HG02571 (cell line): ENCODE data around the gene FRMD5.
A peak's percentile ranks its signal among the peaks of the same experiment; 100 is the strongest.
"Not testable (repeated sequence)": the region's sequence is repeated elsewhere in the genome, so short reads cannot be mapped to it uniquely, and the experiment has no call there.

ENCODE experiments used
- ATAC-seq: cut with Tn5 transposase; IDR thresholded peaks from one replicate; pipeline ENCODE4 v1.9.1; 2021; ENCODE audit warnings: mild to moderate bottlenecking, moderate library complexity; ENCODE audit not compliant: unreplicated experiment

The FRMD5 gene

GRCh38 chr15:43868406-43868805 lies 326.7 kb downstream of the FRMD5 start:
- ATAC-seq, result no peak

- ATAC-seq, result no peak
These were observed 328.0 kb downstream of the FRMD5 start for GRCh38 chr15:43867096-43867495.

- ATAC-seq, result not testable (repeated sequence)
These were observed 328.4 kb downstream of the FRMD5 start for GRCh38 chr15:43866636-43867035.

GRCh38 chr15:43859546-43859945 lies 335.5 kb downstream of the FRMD5 start:
- no peak for ATAC-seq

GRCh38 chr15:43854801-43855200 lies 340.3 kb downstream of the FRMD5 start:
- no peak for ATAC-seq

GRCh38 chr15:43852607-43853006 lies 342.5 kb downstream of the FRMD5 start:
- no peak for ATAC-seq

- no peak for ATAC-seq
These were observed 343.8 kb downstream of the FRMD5 start for GRCh38 chr15:43851251-43851650.

GRCh38 chr15:43845421-43845820 lies 349.6 kb downstream of the FRMD5 start:
- no peak for ATAC-seq

- ATAC-seq, result not testable (repeated sequence)
These were observed 362.6 kb downstream of the FRMD5 start for GRCh38 chr15:43832485-43832884.

- not testable (repeated sequence) for ATAC-seq
These were observed 363.5 kb downstream of the FRMD5 start for GRCh38 chr15:43831519-43832052.

- not testable (repeated sequence) for ATAC-seq
These were observed 364.3 kb downstream of the FRMD5 start for GRCh38 chr15:43830691-43831275.

GRCh38 chr15:43829951-43830540 lies 365.0 kb downstream of the FRMD5 start:
- not testable (repeated sequence) for ATAC-seq

- ATAC-seq, result no peak
These were observed 366.9 kb downstream of the FRMD5 start for GRCh38 chr15:43828061-43828657.

GRCh38 chr15:43826508-43827341 lies 368.3 kb downstream of the FRMD5 start, which contains the start of gene WDR76:
Gene WDR76, plus strand, starts transcription at chr15:43827002. Its CDS starts 31 bp downstream, at chr15:43827033.
- ATAC-seq, result peak; percentile 59

- ATAC-seq, result no peak
These were observed 369.0 kb downstream of the FRMD5 start for GRCh38 chr15:43826029-43826507.

- ATAC-seq, result not testable (repeated sequence)
These were observed 369.8 kb downstream of the FRMD5 start for GRCh38 chr15:43825305-43825704.

- ATAC-seq, result peak; percentile 75
These were observed 370.5 kb downstream of the FRMD5 start, which contains the start of gene MFAP1 for GRCh38 chr15:43824302-43825246. Gene MFAP1, minus strand, starts transcription at chr15:43824690. Its CDS starts 121 bp downstream, at chr15:43824569.

GRCh38 chr15:43821505-43821904 lies 373.6 kb downstream of the FRMD5 start:
- ATAC-seq, result no peak
